GM12878 (cell line): ENCODE data around the gene HTATIP2. TPM values are rescaled to one million over a fixed set of nuclear protein-coding genes. Genes with fewer than 3 reads are reported as not detected.
A peak's percentile ranks its signal among the peaks of the same experiment; 100 is the strongest.

ENCODE experiments used
- ATAC-seq: fragments of 200-7000 bp; cut with Tn5 transposase; 3 replicates; pipeline ENCODE4 v1.9.1; 2020; ENCODE audit warnings: mild to moderate bottlenecking, moderate library complexity
- BruUV-seq: library from RNA; stranded (reverse); fragments of 400-500 nt; replicated peaks from 2 replicates; lab custom pipeline; 2021; lab: Mats Ljungman, UMichigan
- CTCF ChIA-PET: fragments of 300-600 bp; sonication (Branson Sonifier 250); formaldehyde crosslinking; extraction: SDS; loops from one replicate; lab custom pipeline; 2021; ENCODE audit warnings: inconsistent platforms; lab: Yijun Ruan, JAX
- POLR2A ChIA-PET: fragments of 350-600 bp; formaldehyde crosslinking; extraction: SDS; loops from one replicate; lab custom pipeline; 2021; ENCODE audit warnings: inconsistent platforms; lab: Charles Lee
- RAD21 ChIA-PET: fragments of 300-600 bp; sonication (Branson Sonifier 250); formaldehyde crosslinking; loops from one replicate; lab custom pipeline; 2023; ENCODE audit warnings: antibody characterized with exemption; ENCODE audit not compliant: unreplicated experiment; lab: Charles Lee
- SMC1A ChIA-PET: fragments of 300-600 bp; sonication (Branson Sonifier 250); formaldehyde crosslinking; loops from one replicate; lab custom pipeline; 2023; ENCODE audit not compliant: unreplicated experiment, uncharacterized antibody; lab: Charles Lee
- DNase-seq: peaks from one replicate; pipeline ENCODE4 v3.0.0-alpha.2; 2011; ENCODE audit warnings: low read depth, low spot score
- FAIRE-seq: peaks from 3 replicates; lab custom pipeline; 2011; peaks lifted over from hg19 to GRCh38; lab: Jason Lieb, UNC
- H2AFZ ChIP-seq: 2 replicates; pipeline ENCODE4 v1.6.0; 2011; ENCODE audit warnings: low read depth, low read length, control low read depth; ENCODE audit not compliant: control insufficient read depth
- H3K27ac ChIP-seq: 2 replicates; pipeline ENCODE4 v1.5.1; 2011; ENCODE audit warnings: control low read depth; ENCODE audit not compliant: control insufficient read depth, insufficient read depth
- H3K27me3 ChIP-seq, 2 experiments: replicated peaks in 1 of 2; 2 replicates each; pipeline versions ENCODE4 v1.6.0 to v1.6.1; 2011; ENCODE audit warnings: low read length in 1 of 2; ENCODE audit not compliant: control insufficient read depth in 2 of 2, insufficient read depth in 2 of 2
- H3K36me3 ChIP-seq, 2 experiments: 2 replicates each; pipeline ENCODE4 v1.5.1; 2011; ENCODE audit warnings: low read length in 1 of 2; ENCODE audit not compliant: control insufficient read depth in 2 of 2, insufficient read depth in 2 of 2
- H3K4me1 ChIP-seq: 2 replicates; pipeline ENCODE4 v1.6.1; 2011; ENCODE audit warnings: mild to moderate bottlenecking, low read length, moderate library complexity, mixed read lengths; ENCODE audit not compliant: control insufficient read depth, insufficient read depth
- H3K4me2 ChIP-seq: 2 replicates; pipeline ENCODE4 v1.6.0; 2011; ENCODE audit warnings: control low read depth; ENCODE audit not compliant: control insufficient read depth, insufficient read depth
- H3K4me3 ChIP-seq: fragments of 200-600 bp; sonication (generic); 2 replicates; pipeline ENCODE4 v1.5.1; 2016
- H3K79me2 ChIP-seq: 2 replicates; pipeline ENCODE4 v1.6.0; 2011; ENCODE audit warnings: low read length; ENCODE audit not compliant: control insufficient read depth, insufficient read depth
- H3K9ac ChIP-seq: 2 replicates; pipeline ENCODE4 v1.8.0; 2011; ENCODE audit warnings: low read length, control low read depth, mixed read lengths; ENCODE audit not compliant: control insufficient read depth, insufficient read depth
- H3K9me3 ChIP-seq: replicated peaks from 3 replicates; pipeline ENCODE4 v1.5.1; 2011; ENCODE audit warnings: mild to moderate bottlenecking, low read length; ENCODE audit not compliant: control insufficient read depth, insufficient read depth
- H4K20me1 ChIP-seq: 2 replicates; pipeline ENCODE4 v1.6.0; 2011; ENCODE audit not compliant: control insufficient read depth, insufficient read depth
- CTCF ChIP-seq, 3 experiments: IDR thresholded peaks in 2 of 3; conservative IDR thresholded peaks in 1 of 3; 2 replicates each; pipeline ENCODE4 v1.5.1; 2011; ENCODE audit warnings: low read depth in 3 of 3, low read length in 3 of 3, mild to moderate bottlenecking in 3 of 3, control low read depth in 2 of 3, moderate library complexity in 2 of 3, inconsistent platforms in 1 of 3, mixed read lengths in 1 of 3; ENCODE audit not compliant: control insufficient read depth in 2 of 3, insufficient read depth in 1 of 3; ENCODE audit errors: extremely low read depth in 1 of 3
- RAD21 ChIP-seq: IDR thresholded peaks from 2 replicates; pipeline ENCODE4 v1.6.1; 2011; ENCODE audit warnings: mild to moderate bottlenecking, low read depth, low read length, moderate library complexity; ENCODE audit not compliant: insufficient read depth
- SMC3 ChIP-seq: IDR thresholded peaks from 2 replicates; pipeline ENCODE4 v1.6.1; 2011; ENCODE audit warnings: low read length, improper control_type of control experiment, borderline replicate concordance
- STAT3 ChIP-seq: IDR thresholded peaks from 2 replicates; pipeline ENCODE4 v1.6.1; 2011; ENCODE audit warnings: low read depth, low read length, improper control_type of control experiment
- TAF1 ChIP-seq: IDR thresholded peaks from 2 replicates; pipeline ENCODE4 v1.6.1; 2011; ENCODE audit warnings: mild to moderate bottlenecking, low read depth, low read length, borderline replicate concordance
- WGBS: methylation state at CpG from one replicate; pipeline ENCODE4 v1.1.6; 2016; ENCODE audit warnings: low lambda C conversion rate; ENCODE audit not compliant: insufficient replicate concordance, insufficient coverage; ENCODE audit errors: missing lambda C conversion rate; 5-methylcytosine and 5-hydroxymethylcytosine counted together
- in situ Hi-C: fragments of 300-500 bp; cut with MboI; formaldehyde crosslinking; loops from 9 replicates; pipeline ENCODE4 v1.14.3; 2018; ENCODE audit warnings: mixed read lengths
- intact Hi-C: fragments of 100-400 bp; cut with micrococcal nuclease; formaldehyde crosslinking; loops from one replicate; pipeline ENCODE4 v1.14.2; 2022; ENCODE audit not compliant: unreplicated experiment
- polyA plus RNA-seq, 11 experiments: library from polyadenylated mRNA; depleted of rRNA in 4 of 11; unstranded in 6 of 11; stranded (reverse) in 5 of 11; fragments of >200 nt; fragmentation: Nextera tagmentation in 4 of 11; fragmentation: Illumina TruSeq in 1 of 11; extraction: Ambion mirVana in 4 of 11; extraction: Trizol in 1 of 11; gene quantifications; 1 replicate in 1 of 11; 2 replicates in 10 of 11; pipeline versions ENCODE4 v1.2.1 to v1.2.3, GENCODE V29; 2011 to 2016; ENCODE audit warnings: inconsistent platforms in 2 of 11, missing spikeins in 2 of 11, low read depth in 1 of 11
- total RNA-seq, 4 experiments: library from RNA; depleted of rRNA in 3 of 4; stranded (reverse); fragments of >200 nt in 3 of 4; fragmentation: Illumina TruSeq in 1 of 4; extraction: Trizol in 1 of 4; gene quantifications; 2 replicates each; pipeline versions ENCODE4 v1.2.1 to v1.2.3, GENCODE V29; 2013 to 2021

Gene HTATIP2
- total and polyA plus RNA-seq, 10 of the 15 experiments (the other 5 are each of a cell fraction or from before 2014, with no cell fraction given) = 25.4 to 58.5 (median 42.2) TPM

- DNase-seq = no peak
- Histone ChIP-seq H3K4me1 (no peaks in the 10 kb centered on the region), H3K4me3 (no peak overlapping the region), H3K79me2 (no peaks in the 10 kb centered on the region), H3K36me3 (no peaks in the 10 kb centered on the region), H3K9ac (no peak overlapping the region), H4K20me1 (no peaks in the 10 kb centered on the region)
- peak; percentile 74 for ATAC-seq
- in situ Hi-C loops (loop anchor here (5.0 to 10.0 kb wide), 2 partner anchors 227 to 409 kb away; no protein-coding TSS in a partner anchor), intact Hi-C loops (loop anchor here (2.0 to 10.0 kb wide), 2 partner anchors 109 to 399 kb away; no protein-coding TSS in a partner anchor)
- no TSS peak for BruUV-seq
- SMC1A ChIA-PET = interaction anchor here (0.5 to 5.6 kb wide), 11 partner anchors 10 to 1074 kb away, joined by 3 to 56 read pairs (median 3); partner anchors contain the start of gene HTATIP2
- RAD21 ChIA-PET = interaction anchor here (0.6 to 4.7 kb wide), 9 partner anchors 110 to 451 kb away, joined by 3 to 46 read pairs (median 3); no protein-coding TSS in a partner anchor
- TF ChIP-seq STAT3 = no peak
- no peak for TF ChIP-seq TAF1
- TF ChIP-seq SMC3 = peak; percentile 62
- peak; percentile 78 to 89 (median 82) for TF ChIP-seq CTCF (IDR thresholded peaks at IDR 0.05 in 2 of 3, conservative IDR thresholded peaks at IDR 0.05 in 1 of 3; ENCODE audit: control insufficient read depth in 2 of 3, extremely low read depth in 1 of 3, insufficient read depth in 1 of 3, low read depth in 3 of 3, low read length in 3 of 3)
- peak; percentile 70 for TF ChIP-seq RAD21
- TF ChIP-seq, all 136 proteins: peak for 3
- H3K9me3 ChIP-seq = no peaks in the 10 kb centered on the region
- CTCF ChIA-PET = interaction anchor here (0.6 to 6.3 kb wide), 25 partner anchors 9 to 790 kb away, joined by 3 to 131 read pairs (median 4); partner anchors contain the start of gene HTATIP2
- H3K27ac ChIP-seq = no peak overlapping the region
- no peak overlapping the region for H2AFZ ChIP-seq
- no peaks in the 10 kb centered on the region for H3K27me3 ChIP-seq
- 17% methylated on average over 6 of the region's 6 CpGs for WGBS
- FAIRE-seq = peak; percentile 70
- POLR2A ChIA-PET = no interaction called here
- no peak overlapping the region for H3K4me2 ChIP-seq
These were observed 9.6 kb upstream of the HTATIP2 start for GRCh38 chr11:20353829-20354434.
